Measurements from ENCODE around the gene DTNB.

DNA sequence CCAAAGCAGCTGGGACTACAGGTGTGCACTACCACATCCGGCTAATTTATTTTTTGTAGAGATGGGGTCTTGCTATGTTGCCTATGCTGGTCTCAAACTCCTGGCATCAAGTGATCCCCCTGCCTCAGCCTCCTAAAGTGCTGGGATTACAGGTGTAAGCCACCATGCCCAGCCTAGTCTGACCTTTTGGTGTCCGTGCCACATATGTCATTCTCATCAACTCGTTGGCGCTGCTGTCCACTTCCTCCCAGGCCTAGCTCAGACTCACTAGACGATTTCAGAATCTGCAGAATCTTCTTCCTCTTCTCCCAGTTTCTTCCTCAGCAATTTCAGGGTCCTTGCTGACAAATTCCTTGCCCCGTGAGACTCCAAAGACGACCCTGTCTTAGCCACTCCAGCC, 291.9 kb downstream of the DTNB start:
- TF ChIP-seq GATA2 (IDR thresholded peaks at IDR 0.05; ENCODE audit: low read depth, low read length) = no peak
- no peak for TF ChIP-seq GATA3 (IDR thresholded peaks at IDR 0.05; ENCODE audit: low read depth, low read length)
